CD4-positive, alpha-beta memory T cell (primary cell): ENCODE data around the gene TBPL1. TPM values are rescaled to one million over a fixed set of nuclear protein-coding genes. Genes with fewer than 3 reads are reported as not detected.
"Not testable (repeated sequence)": the region's sequence is repeated elsewhere in the genome, so short reads cannot be mapped to it uniquely, and the experiment has no call there.

ENCODE experiments used
- CTCF ChIA-PET: fragments of 350-600 bp; sonication (Branson Sonifier 250); formaldehyde crosslinking; loops from one replicate; lab custom pipeline; 2021; ENCODE audit warnings: inconsistent platforms; ENCODE audit not compliant: partially characterized antibody; lab: Charles Lee
- POLR2A ChIA-PET: fragments of 350-600 bp; sonication (Branson Sonifier 250); formaldehyde crosslinking; loops from one replicate; lab custom pipeline; 2021; ENCODE audit not compliant: partially characterized antibody; lab: Charles Lee
- DNase-seq, 5 donors: peaks; one replicate each; pipeline versions ENCODE4 v3.0.0 to v3.0.0-alpha.2; 2020 to 2022; ENCODE audit warnings: mixed read lengths in 1 of 5
- H3K27ac ChIP-seq: one replicate; pipeline ENCODE4 v1.7.0; 2013; ENCODE audit warnings: low read depth, low read length
- H3K27me3 ChIP-seq: 2 replicates; pipeline ENCODE4 v1.7.0; 2013; ENCODE audit warnings: mild to moderate bottlenecking, low read length, moderate library complexity; ENCODE audit not compliant: insufficient read depth
- H3K36me3 ChIP-seq: 2 replicates; pipeline ENCODE4 v1.7.0; 2013; ENCODE audit warnings: mild to moderate bottlenecking, low read length, moderate library complexity; ENCODE audit not compliant: insufficient read depth
- H3K4me1 ChIP-seq: 2 replicates; pipeline ENCODE4 v1.7.0; 2013; ENCODE audit warnings: mild to moderate bottlenecking, low read length, moderate library complexity; ENCODE audit not compliant: insufficient read depth
- H3K4me3 ChIP-seq, 2 donors: one replicate each; pipeline ENCODE4 v1.7.0; 2013; ENCODE audit warnings: low read length in 2 of 2, mild to moderate bottlenecking in 1 of 2
- H3K9me3 ChIP-seq, 2 donors: one replicate each; pipeline ENCODE4 v1.7.0; 2013; ENCODE audit warnings: low read length in 2 of 2, control low read depth in 1 of 2; ENCODE audit not compliant: control insufficient read depth in 1 of 2
- H3K27ac Mint-ChIP-seq, 7 donors: one replicate each; pipeline ENCODE4 v1.8.0; 2020 to 2021; ENCODE audit warnings: mixed read lengths in 7 of 7, mild to moderate bottlenecking in 6 of 7, inconsistent platforms in 3 of 7, moderate library complexity in 3 of 7
- H3K27me3 Mint-ChIP-seq, 2 donors: one replicate each; pipeline ENCODE4 v1.8.0; 2020 to 2021; ENCODE audit warnings: mixed read lengths in 2 of 2
- H3K36me3 Mint-ChIP-seq, 2 donors: one replicate each; pipeline ENCODE4 v1.8.0; 2020 to 2021; ENCODE audit warnings: mixed read lengths in 2 of 2, inconsistent platforms in 1 of 2, mild to moderate bottlenecking in 1 of 2
- H3K4me1 Mint-ChIP-seq, 4 donors: one replicate each; pipeline ENCODE4 v1.8.0; 2020 to 2021; ENCODE audit warnings: mixed read lengths in 4 of 4, mild to moderate bottlenecking in 1 of 4
- H3K4me3 Mint-ChIP-seq, 8 donors: one replicate each; pipeline ENCODE4 v1.8.0; 2020 to 2021; ENCODE audit warnings: mixed read lengths in 8 of 8, mild to moderate bottlenecking in 7 of 8, moderate library complexity in 6 of 8, inconsistent platforms in 3 of 8
- H3K9me3 Mint-ChIP-seq, 8 donors: one replicate each; pipeline ENCODE4 v1.8.0; 2020 to 2021; ENCODE audit warnings: mixed read lengths in 8 of 8, mild to moderate bottlenecking in 5 of 8, inconsistent platforms in 3 of 8, moderate library complexity in 1 of 8
- intact Hi-C: fragments of 100-400 bp; cut with micrococcal nuclease; formaldehyde crosslinking; loops from one replicate; pipeline ENCODE4 v1.15.1; 2023
- polyA plus RNA-seq, 2 donors: library from polyadenylated mRNA; unstranded; fragments of 300-500 nt; fragmentation: Illumina TruSeq; gene quantifications; one replicate each; pipeline ENCODE4 v1.2.3, GENCODE V29; 2021
- total RNA-seq, 2 experiments: library from RNA; stranded (reverse); gene quantifications; one replicate each; pipeline ENCODE4 v1.2.3, GENCODE V29; 2021

The TBPL1 gene
- total and polyA plus RNA-seq, 4 experiments from 2014 or later, result 34.8 to 77.2 (median 47.2) TPM

- ChIA-PET POLR2A (interaction anchor here (1.1 to 1.3 kb wide), 2 partner anchors 9 to 13 kb away, joined by 3 to 4 read pairs; partner anchors contain the start of gene TBPL1), CTCF (interaction anchor here (0.8 to 4.2 kb wide), 8 partner anchors 8 to 131 kb away, joined by 3 to 25 read pairs (median 4); partner anchors contain the start of gene TBPL1)
- no peaks in the 10 kb centered on the region for H3K9me3 Mint-ChIP-seq
- no peaks in the 10 kb centered on the region for H3K9me3 ChIP-seq
- H3K4me1 ChIP-seq, result peaks cover 79% of the 10 kb centered on the region
- no peaks in the 10 kb centered on the region for H3K27me3 Mint-ChIP-seq
- H3K4me1 Mint-ChIP-seq, result peaks cover 44 to 78% (median 63%) of the 10 kb centered on the region in 4 donors
- no peaks in the 10 kb centered on the region for H3K36me3 Mint-ChIP-seq
- intact Hi-C loops, result no loop called here
- H3K27me3 ChIP-seq, result no peaks in the 10 kb centered on the region
- H3K27ac ChIP-seq, result no peak overlapping the region
- DNase-seq, result no peak
- H3K4me3 Mint-ChIP-seq, result peak overlapping the region in 1 of 8 donors; percentile 33
- no peaks in the 10 kb centered on the region for H3K36me3 ChIP-seq
- no peak overlapping the region for H3K4me3 ChIP-seq
- peak overlapping the region in 4 of 7 donors; percentile 0 to 32 (median 14) for H3K27ac Mint-ChIP-seq
Measured at GRCh38 chr6:133965817-133966360, 12.9 kb downstream of the TBPL1 start.

GRCh38 chr6:133966654-133967329 is 13.8 kb downstream of the TBPL1 start:
- Histone ChIP-seq H3K4me3 (no peak overlapping the region), H3K27me3 (no peaks in the 10 kb centered on the region), H3K27ac (no peak overlapping the region), H3K36me3 (no peaks in the 10 kb centered on the region), H3K4me1 (peaks cover 72% of the 10 kb centered on the region), H3K9me3 (no peaks in the 10 kb centered on the region)
- Mint-ChIP-seq H3K4me1 (peaks cover 47 to 78% (median 65%) of the 10 kb centered on the region in 4 donors), H3K9me3 (no peaks in the 10 kb centered on the region), H3K27ac (peak overlapping the region in 5 of 7 donors; percentile 6 to 74 (median 24)), H3K4me3 (peak overlapping the region in 1 of 8 donors; percentile 7), H3K27me3 (no peaks in the 10 kb centered on the region), H3K36me3 (peaks cover 0 to 4% of the 10 kb centered on the region in 2 donors)
- CTCF ChIA-PET, result interaction anchor here (0.9 to 4.2 kb wide), 6 partner anchors 7 to 130 kb away, joined by 4 to 25 read pairs (median 9); no protein-coding TSS in a partner anchor
- POLR2A ChIA-PET, result interaction anchor here (1.3 kb wide), 1 partner anchor 14 kb away, joined by 4 read pairs; the partner anchor contains the start of gene TBPL1
- DNase-seq, result no peak
- intact Hi-C loops, result no loop called here

- Mint-ChIP-seq H3K27me3 (no peaks in the 10 kb centered on the region), H3K36me3 (peaks cover 0 to 4% of the 10 kb centered on the region in 2 donors), H3K4me3 (no peak overlapping the region), H3K9me3 (no peaks in the 10 kb centered on the region), H3K27ac (no peak overlapping the region), H3K4me1 (peaks cover 43 to 78% (median 61%) of the 10 kb centered on the region in 4 donors)
- H3K9me3 ChIP-seq, result no peaks in the 10 kb centered on the region
- H3K4me1 ChIP-seq, result peaks cover 67% of the 10 kb centered on the region
- H3K27ac ChIP-seq, result no peak overlapping the region
- H3K4me3 ChIP-seq, result no peak overlapping the region
- no peaks in the 10 kb centered on the region for H3K27me3 ChIP-seq
- intact Hi-C loops, result no loop called here
- POLR2A ChIA-PET, result no interaction called here
- no peaks in the 10 kb centered on the region for H3K36me3 ChIP-seq
- DNase-seq, result no peak
- CTCF ChIA-PET, result interaction anchor here (0.9 to 4.2 kb wide), 4 partner anchors 9 to 96 kb away, joined by 4 to 25 read pairs (median 9); no protein-coding TSS in a partner anchor
Measured at GRCh38 chr6:133967347-133967746, 14.3 kb downstream of the TBPL1 start.

- H3K4me3 ChIP-seq, H3K27ac ChIP-seq, H3K36me3 Mint-ChIP-seq, H3K27me3 Mint-ChIP-seq, H3K27ac Mint-ChIP-seq, H3K9me3 Mint-ChIP-seq, DNase-seq, H3K36me3 ChIP-seq, intact Hi-C loops, H3K27me3 ChIP-seq, H3K9me3 ChIP-seq, POLR2A ChIA-PET, H3K4me3 Mint-ChIP-seq: not testable (repeated sequence)
- peaks cover 66% of the 10 kb centered on the region for H3K4me1 ChIP-seq
- peaks cover 40 to 75% (median 59%) of the 10 kb centered on the region in 4 donors for H3K4me1 Mint-ChIP-seq
- CTCF ChIA-PET, result interaction anchor here (1.0 to 4.2 kb wide), 3 partner anchors 44 to 96 kb away, joined by 3 to 25 read pairs (median 13); no protein-coding TSS in a partner anchor
Measured at GRCh38 chr6:133967835-133968234, 14.8 kb downstream of the TBPL1 start.

GRCh38 chr6:133969285-133969920 is 16.4 kb downstream of the TBPL1 start:
- H3K9me3 Mint-ChIP-seq, result no peaks in the 10 kb centered on the region
- H3K36me3 ChIP-seq, result no peaks in the 10 kb centered on the region
- intact Hi-C loops, result no loop called here
- H3K27ac Mint-ChIP-seq, result peak overlapping the region in 6 of 7 donors; percentile 2 to 77 (median 42)
- no peaks in the 10 kb centered on the region for H3K27me3 ChIP-seq
- H3K27ac ChIP-seq, result peak overlapping the region; percentile 1
- H3K4me3 ChIP-seq, result no peak overlapping the region
- H3K4me3 Mint-ChIP-seq, result peak overlapping the region in 5 of 8 donors; percentile 43 to 77 (median 54)
- peaks cover 70% of the 10 kb centered on the region for H3K4me1 ChIP-seq
- CTCF ChIA-PET, result interaction anchor here (1.3 to 3.6 kb wide), 5 partner anchors 9 to 127 kb away, joined by 3 to 18 read pairs (median 7); no protein-coding TSS in a partner anchor
- peaks cover 40 to 70% (median 58%) of the 10 kb centered on the region in 4 donors for H3K4me1 Mint-ChIP-seq
- no peak for DNase-seq
- H3K9me3 ChIP-seq, result no peaks in the 10 kb centered on the region
- peaks cover 0 to 4% of the 10 kb centered on the region in 2 donors for H3K36me3 Mint-ChIP-seq
- POLR2A ChIA-PET, result no interaction called here
- H3K27me3 Mint-ChIP-seq, result no peaks in the 10 kb centered on the region

- H3K36me3 Mint-ChIP-seq, result peaks cover 0 to 4% of the 10 kb centered on the region in 2 donors
- peak overlapping the region in 4 of 8 donors; percentile 8 to 60 (median 18) for H3K4me3 Mint-ChIP-seq
- H3K9me3 Mint-ChIP-seq, result no peaks in the 10 kb centered on the region
- Histone ChIP-seq H3K27me3 (no peaks in the 10 kb centered on the region), H3K36me3 (no peaks in the 10 kb centered on the region), H3K4me1 (peaks cover 67% of the 10 kb centered on the region), H3K27ac (peak overlapping the region; percentile 1), H3K4me3 (no peak overlapping the region), H3K9me3 (no peaks in the 10 kb centered on the region)
- intact Hi-C loops, result no loop called here
- ChIA-PET CTCF (interaction anchor here (1.2 to 3.6 kb wide), 7 partner anchors 9 to 127 kb away, joined by 3 to 18 read pairs (median 5); no protein-coding TSS in a partner anchor), POLR2A (interaction anchor here (0.9 kb wide), 1 partner anchor 17 kb away, joined by 3 read pairs; the partner anchor contains the start of gene TBPL1)
- H3K4me1 Mint-ChIP-seq, result peaks cover 37 to 65% (median 54%) of the 10 kb centered on the region in 4 donors
- peak overlapping the region in 5 of 7 donors; percentile 2 to 78 (median 39) for H3K27ac Mint-ChIP-seq
- no peak for DNase-seq
- H3K27me3 Mint-ChIP-seq, result no peaks in the 10 kb centered on the region
Measured at GRCh38 chr6:133969921-133970295, 16.9 kb downstream of the TBPL1 start.
